Measurements from ENCODE around the gene RALGDS. TPM values are rescaled to one million over a fixed set of nuclear protein-coding genes. Genes with fewer than 3 reads are reported as not detected.

RALGDS gene
- total and polyA plus RNA-seq, 2 donors (not counting 3 experiments of a cell fraction or from before 2014, with no cell fraction given), result 41.4 to 60.0 TPM

- no peak for TF ChIP-seq GATA2 (IDR thresholded peaks at IDR 0.05; ENCODE audit: insufficient read depth, insufficient read length, low read depth, low read length)
- no peak for TF ChIP-seq MAX (IDR thresholded peaks at IDR 0.05; ENCODE audit: insufficient read depth, insufficient read length)
- TF ChIP-seq EZH2 (IDR thresholded peaks at IDR 0.05; ENCODE audit: borderline replicate concordance, low read depth, low read length, severe bottlenecking), result no peak
- no peak overlapping the region for H3K4me2 ChIP-seq (ENCODE audit: insufficient read depth, low read length)
- ChIA-PET POLR2A (no interaction called here), CTCF (interaction anchor here (1.2 to 3.5 kb wide), 6 partner anchors 11 to 78 kb away, joined by 3 to 147 read pairs (median 6); no protein-coding TSS in a partner anchor)
- DNase-seq (ENCODE audit: low read depth, low spot score) (no peak), FAIRE-seq (no peak)
- no peaks in the 10 kb centered on the region for H3K9me3 ChIP-seq (replicated peaks; ENCODE audit: control insufficient read depth, insufficient read depth, low read length)
- H3K4me3 ChIP-seq (replicated peaks in 1 of 3; ENCODE audit: insufficient read depth in 1 of 3, low read depth in 1 of 3, low read length in 3 of 3), result no peak overlapping the region
- no peaks in the 10 kb centered on the region for H3K27me3 ChIP-seq (ENCODE audit: control insufficient read depth in 2 of 2, insufficient read depth in 2 of 2, low read length in 2 of 2)
- H3K79me2 ChIP-seq (ENCODE audit: control insufficient read depth, insufficient read depth, low read length), result no peaks in the 10 kb centered on the region
- H3K27ac ChIP-seq (ENCODE audit: insufficient read depth, low read depth, low read length), result no peak overlapping the region
- no peaks in the 10 kb centered on the region for H3K4me1 ChIP-seq (ENCODE audit: control insufficient read depth, extremely low read depth, insufficient read depth, low read length)
- H4K20me1 ChIP-seq (replicated peaks; ENCODE audit: control insufficient read depth, extremely low read depth, insufficient read depth, low read length), result no peaks in the 10 kb centered on the region
- H3K36me3 ChIP-seq (ENCODE audit: control insufficient read depth in 2 of 2, extremely low read depth in 1 of 2, insufficient read depth in 2 of 2, low read length in 2 of 2), result peaks cover 13 to 75% of the 10 kb centered on the region in 2 experiments
- H3K9ac ChIP-seq (replicated peaks; ENCODE audit: extremely low read depth, insufficient read depth, low read length), result no peak overlapping the region
- intact Hi-C loops (cut with micrococcal nuclease), result loop anchor here (1.0 kb wide), 4 partner anchors 42 to 78 kb away; no protein-coding TSS in a partner anchor
- BruUV-seq (replicated peaks), result no TSS peak
- no peaks in the 10 kb centered on the region for H3K9me1 ChIP-seq (replicated peaks; ENCODE audit: control insufficient read depth, extremely low read depth, insufficient read depth, low read length)
- dilution Hi-C loops (cut with MboI; ENCODE audit: extremely low pct_ligation_motif_present, low sequenced_read_pairs), result no loop called here
- no peak overlapping the region for H2AFZ ChIP-seq (ENCODE audit: low read depth, low read length)
These were observed 18.6 kb downstream of the RALGDS start for GRCh38 chr9:133102190-133103021.

- FAIRE-seq, result no peak
- Histone ChIP-seq H4K20me1 (replicated peaks; ENCODE audit: control insufficient read depth, extremely low read depth, insufficient read depth, low read length) (no peaks in the 10 kb centered on the region), H3K4me1 (ENCODE audit: control insufficient read depth, extremely low read depth, insufficient read depth, low read length) (no peaks in the 10 kb centered on the region), H3K4me2 (ENCODE audit: insufficient read depth, low read length) (no peak overlapping the region), H3K36me3 (ENCODE audit: control insufficient read depth in 2 of 2, extremely low read depth in 1 of 2, insufficient read depth in 2 of 2, low read length in 2 of 2) (peaks cover 11 to 68% of the 10 kb centered on the region in 2 experiments), H3K9me3 (replicated peaks; ENCODE audit: control insufficient read depth, insufficient read depth, low read length) (no peaks in the 10 kb centered on the region), H3K27me3 (ENCODE audit: control insufficient read depth in 2 of 2, insufficient read depth in 2 of 2, low read length in 2 of 2) (no peaks in the 10 kb centered on the region), H3K4me3 (replicated peaks in 1 of 3; ENCODE audit: insufficient read depth in 1 of 3, low read depth in 1 of 3, low read length in 3 of 3) (no peak overlapping the region), H3K79me2 (ENCODE audit: control insufficient read depth, insufficient read depth, low read length) (no peaks in the 10 kb centered on the region), H3K9ac (replicated peaks; ENCODE audit: extremely low read depth, insufficient read depth, low read length) (no peak overlapping the region), H3K9me1 (replicated peaks; ENCODE audit: control insufficient read depth, extremely low read depth, insufficient read depth, low read length) (no peaks in the 10 kb centered on the region), H3K27ac (ENCODE audit: insufficient read depth, low read depth, low read length) (no peak overlapping the region), H2AFZ (ENCODE audit: low read depth, low read length) (no peak overlapping the region)
- POLR2A ChIA-PET, result no interaction called here
- dilution Hi-C loops (cut with MboI; ENCODE audit: extremely low pct_ligation_motif_present, low sequenced_read_pairs) (no loop called here), intact Hi-C loops (cut with micrococcal nuclease) (no loop called here)
- TF ChIP-seq POLR2AphosphoS5 (IDR thresholded peaks at IDR 0.05; ENCODE audit: insufficient read depth, low read depth, low read length), result no peak
- TF ChIP-seq CTCF (IDR thresholded peaks at IDR 0.05; ENCODE audit: extremely low read depth in 1 of 2, insufficient read depth in 1 of 2, low read depth in 1 of 2, low read length in 2 of 2), result no peak
- no peak for TF ChIP-seq MYC (IDR thresholded peaks at IDR 0.05; ENCODE audit: low read depth, low read length)
- no peak for TF ChIP-seq MAX (IDR thresholded peaks at IDR 0.05; ENCODE audit: insufficient read depth, insufficient read length)
- no peak for TF ChIP-seq FOS (IDR thresholded peaks at IDR 0.05; ENCODE audit: borderline replicate concordance, insufficient read depth, low read length)
- no peak for TF ChIP-seq JUN (IDR thresholded peaks at IDR 0.05; ENCODE audit: borderline replicate concordance, insufficient read depth, insufficient read length, low read depth)
- no peak for TF ChIP-seq GATA2 (IDR thresholded peaks at IDR 0.05; ENCODE audit: insufficient read depth, insufficient read length, low read depth, low read length)
- no peak for TF ChIP-seq EZH2 (IDR thresholded peaks at IDR 0.05; ENCODE audit: borderline replicate concordance, low read depth, low read length, severe bottlenecking)
- TF ChIP-seq POLR2A (IDR thresholded peaks at IDR 0.05; ENCODE audit: low read depth, low read length), result no peak
- CTCF ChIA-PET, result interaction anchor here (2.5 to 3.5 kb wide), 2 partner anchors 43 to 48 kb away, joined by 7 to 147 read pairs; no protein-coding TSS in a partner anchor
- BruUV-seq (replicated peaks), result no TSS peak
- no peak for DNase-seq (ENCODE audit: low read depth, low spot score)
These were observed 19.5 kb downstream of the RALGDS start for GRCh38 chr9:133101356-133102189.

Data from endothelial cell of umbilical vein (primary cell).